ENCODE results near the gene NBPF26.
"Not testable (repeated sequence)": the region's sequence is repeated elsewhere in the genome, so short reads cannot be mapped to it uniquely, and the experiment has no call there.

Gene NBPF26

DNA sequence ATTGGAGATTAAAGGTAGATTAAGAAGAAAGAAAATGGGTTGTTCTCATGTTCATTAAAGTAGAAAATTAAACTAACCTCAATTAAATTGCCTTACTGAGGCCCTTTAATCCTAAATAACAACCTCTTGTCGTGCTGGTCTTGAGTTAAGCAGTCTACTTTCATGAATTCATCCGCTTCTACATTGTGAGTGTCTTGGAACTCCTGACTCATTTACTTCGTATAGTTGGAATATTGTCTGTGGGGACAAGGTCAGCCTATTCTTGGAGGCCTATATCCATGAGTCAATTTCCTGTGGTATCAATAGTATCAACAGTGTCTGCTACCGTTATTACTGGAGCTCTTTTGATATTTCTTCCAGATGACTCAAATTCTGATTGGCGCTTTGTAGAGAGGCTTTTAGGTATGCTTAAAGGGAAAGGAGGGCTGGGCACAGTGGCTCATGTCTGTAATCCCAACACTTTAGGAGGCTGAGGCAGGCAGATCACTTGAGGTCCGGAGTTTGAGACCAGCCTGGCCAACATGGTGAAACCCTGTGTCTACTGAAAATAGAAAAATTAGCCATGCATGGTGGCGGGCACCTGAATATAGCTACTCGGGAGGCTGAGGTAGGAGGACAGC, 136.0 kb downstream of the NBPF26 start:
- not testable (repeated sequence) for DNase-seq

DNA sequence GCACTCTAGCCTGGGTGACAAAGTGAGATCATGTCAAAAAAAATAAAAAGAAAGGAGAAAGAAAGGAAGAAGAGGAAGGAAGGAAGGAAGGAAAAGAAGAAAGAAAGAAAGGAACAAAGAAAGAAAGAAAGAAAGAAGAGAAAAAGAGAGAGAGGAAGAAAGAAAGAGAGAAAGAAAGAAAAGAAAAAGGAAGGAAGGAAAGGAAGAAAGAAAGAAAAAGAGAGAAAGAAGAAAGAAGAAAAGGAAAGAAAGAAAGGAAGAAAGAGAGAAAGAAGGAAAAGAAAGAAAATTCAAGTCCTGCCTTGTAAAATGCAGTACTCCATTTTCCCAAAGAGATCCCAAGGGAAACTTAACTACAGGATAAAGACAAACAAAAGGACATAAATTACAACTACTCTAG, 154.5 kb downstream of the NBPF26 start:
- not testable (repeated sequence) for DNase-seq

DNA sequence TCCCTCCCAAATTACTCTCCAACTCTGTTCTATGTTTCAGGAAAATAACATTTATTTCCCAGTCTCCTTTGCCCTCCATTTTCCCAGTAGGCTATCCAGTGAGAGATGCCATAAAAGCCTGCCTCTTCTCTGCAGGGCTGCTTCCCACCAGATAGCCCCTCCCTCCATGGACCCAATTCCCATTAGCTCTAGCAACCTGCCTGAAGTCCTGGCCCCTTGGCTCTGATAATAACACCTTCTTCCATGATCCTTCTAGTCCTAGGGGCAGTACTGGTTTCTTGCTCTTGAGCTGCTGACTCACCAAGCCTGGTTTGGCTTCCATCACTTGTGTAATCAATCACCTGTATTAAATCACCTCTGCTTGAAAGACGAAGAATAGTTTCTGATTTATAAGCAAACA, 156.3 kb downstream of the NBPF26 start:
- DNase-seq, result not testable (repeated sequence)

DNA sequence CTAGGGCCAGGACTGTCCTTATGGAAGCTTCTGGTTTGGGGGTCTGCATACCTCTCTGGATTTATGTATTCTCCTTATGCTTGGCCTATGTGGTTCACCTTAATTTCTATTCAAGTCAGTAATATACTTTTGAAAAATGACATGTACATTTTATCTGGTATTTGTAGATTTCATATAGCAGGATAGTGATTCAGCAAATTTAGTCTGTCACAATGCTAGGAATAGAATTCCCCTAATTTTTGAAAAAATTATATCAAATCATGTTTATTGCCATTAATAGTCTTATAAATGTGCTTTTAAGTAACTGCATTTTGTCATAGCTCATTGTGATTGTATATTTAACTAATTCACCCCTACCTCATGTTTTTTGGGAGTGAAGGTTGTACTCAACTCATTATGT, 158.2 kb downstream of the NBPF26 start:
- not testable (repeated sequence) for DNase-seq
